ENCODE results near the gene ERICH2.
"Not testable (repeated sequence)": the region's sequence is repeated elsewhere in the genome, so short reads cannot be mapped to it uniquely, and the experiment has no call there.

ERICH2 gene, protein sequence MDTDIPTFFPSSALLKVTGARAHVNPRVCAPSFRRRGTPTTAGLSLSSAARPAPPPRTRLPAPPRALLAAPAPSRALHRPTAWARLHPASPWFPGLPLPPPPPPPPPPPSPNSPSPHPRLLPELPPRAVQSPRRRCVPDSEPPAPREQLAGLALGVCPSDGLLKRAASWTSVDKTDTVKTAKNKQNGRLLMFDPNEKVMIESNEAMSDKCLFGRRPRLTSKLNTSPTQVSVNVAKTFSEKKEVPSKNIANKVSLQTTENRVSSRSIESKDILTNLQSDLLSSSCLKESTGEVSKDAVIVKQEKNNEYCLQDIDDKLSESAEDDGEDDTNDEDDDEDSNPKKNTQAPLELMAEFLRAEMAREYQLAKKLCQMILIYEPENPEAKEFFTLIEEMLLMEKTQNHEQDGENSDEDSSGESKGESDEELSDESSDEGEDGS

DNA sequence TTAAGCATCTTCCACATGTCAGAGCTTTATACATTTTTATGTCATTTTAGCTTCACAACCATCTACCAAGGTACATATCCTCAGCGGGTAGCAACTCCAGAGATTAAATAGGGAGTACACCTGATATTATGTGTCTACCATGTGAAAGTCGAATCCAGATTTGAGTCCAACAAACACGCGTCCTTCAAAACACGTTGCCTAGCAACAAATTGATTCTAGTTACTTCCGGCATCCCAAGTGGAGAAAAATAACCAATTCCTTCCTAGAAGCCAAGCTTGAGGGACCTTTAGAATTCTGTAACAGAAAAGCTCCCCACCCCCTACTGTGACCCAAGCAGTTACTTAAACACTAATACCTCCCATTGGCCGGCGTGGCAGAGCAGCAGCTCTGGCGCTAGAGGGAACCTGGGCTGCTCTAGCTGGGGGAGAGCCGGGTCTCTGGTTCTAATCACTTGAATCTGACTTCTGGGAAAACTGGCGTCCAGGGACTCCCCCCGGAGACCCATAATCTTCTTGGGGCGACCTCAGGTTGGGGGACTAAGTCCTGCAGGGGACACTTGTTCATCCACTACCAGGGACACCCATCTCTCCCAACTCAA lies at the start of gene ERICH2:
Gene ERICH2, plus strand, starts transcription at position 371 of the 598 bp plus-strand sequence. CDS start 304 bp downstream, outside the sequence.
- peak; percentile 60 to 72 for DNase-seq
- H3K4me3 ChIP-seq = peak within 1 kb of the TSS; percentile 68 to 70
- H3K27me3 ChIP-seq = no peaks in the 10 kb centered on the region
- H3K4me1 ChIP-seq = peaks cover 0 to 17% (median 2%) of the 10 kb centered on the region in 4 donors
- H3K36me3 ChIP-seq = no peaks in the 10 kb centered on the region
- intact Hi-C loops (cut with DNase I; ENCODE audit: low total_unique reads) = no loop called here
- peak within 1 kb of the TSS; percentile 85 to 90 for H3K27ac ChIP-seq
- no peaks in the 10 kb centered on the region for H3K9me3 ChIP-seq
- TF ChIP-seq, protein P1, sequence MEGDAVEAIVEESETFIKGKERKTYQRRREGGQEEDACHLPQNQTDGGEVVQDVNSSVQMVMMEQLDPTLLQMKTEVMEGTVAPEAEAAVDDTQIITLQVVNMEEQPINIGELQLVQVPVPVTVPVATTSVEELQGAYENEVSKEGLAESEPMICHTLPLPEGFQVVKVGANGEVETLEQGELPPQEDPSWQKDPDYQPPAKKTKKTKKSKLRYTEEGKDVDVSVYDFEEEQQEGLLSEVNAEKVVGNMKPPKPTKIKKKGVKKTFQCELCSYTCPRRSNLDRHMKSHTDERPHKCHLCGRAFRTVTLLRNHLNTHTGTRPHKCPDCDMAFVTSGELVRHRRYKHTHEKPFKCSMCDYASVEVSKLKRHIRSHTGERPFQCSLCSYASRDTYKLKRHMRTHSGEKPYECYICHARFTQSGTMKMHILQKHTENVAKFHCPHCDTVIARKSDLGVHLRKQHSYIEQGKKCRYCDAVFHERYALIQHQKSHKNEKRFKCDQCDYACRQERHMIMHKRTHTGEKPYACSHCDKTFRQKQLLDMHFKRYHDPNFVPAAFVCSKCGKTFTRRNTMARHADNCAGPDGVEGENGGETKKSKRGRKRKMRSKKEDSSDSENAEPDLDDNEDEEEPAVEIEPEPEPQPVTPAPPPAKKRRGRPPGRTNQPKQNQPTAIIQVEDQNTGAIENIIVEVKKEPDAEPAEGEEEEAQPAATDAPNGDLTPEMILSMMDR (IDR thresholded peaks at IDR 0.05) = peak in 1 of 2 experiments; percentile 15

DNA sequence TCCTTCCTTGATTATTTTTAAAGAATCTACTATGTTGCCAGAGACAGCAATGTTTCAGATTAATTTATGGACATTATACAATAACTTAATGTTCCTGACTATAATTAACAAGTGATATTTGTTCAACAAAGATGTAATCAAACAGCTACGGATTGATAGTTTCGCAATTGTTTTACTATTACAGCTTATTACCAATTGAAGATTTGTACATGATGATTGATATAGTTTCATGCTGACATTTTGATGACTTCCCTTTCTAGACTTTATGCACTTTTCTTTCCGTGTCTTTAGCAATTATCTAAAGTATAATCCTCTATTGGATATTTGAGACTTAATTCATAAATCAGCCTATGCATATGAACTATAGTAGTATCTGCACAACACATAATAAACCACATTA lies 48.5 kb upstream of the ERICH2 start:
- Histone ChIP-seq H3K9me3 (no peaks in the 10 kb centered on the region), H3K27ac (no peak overlapping the region), H3K4me1 (peaks cover 0 to 9% (median 8%) of the 10 kb centered on the region in 4 donors), H3K27me3 (peaks cover 0 to 14% of the 10 kb centered on the region in 2 donors), H3K4me3 (no peak overlapping the region), H3K36me3 (no peaks in the 10 kb centered on the region)
- TF ChIP-seq, protein P1 (IDR thresholded peaks at IDR 0.05) = no peak
- intact Hi-C loops (cut with DNase I; ENCODE audit: low total_unique reads) = no loop called here
- no peak for DNase-seq

DNA sequence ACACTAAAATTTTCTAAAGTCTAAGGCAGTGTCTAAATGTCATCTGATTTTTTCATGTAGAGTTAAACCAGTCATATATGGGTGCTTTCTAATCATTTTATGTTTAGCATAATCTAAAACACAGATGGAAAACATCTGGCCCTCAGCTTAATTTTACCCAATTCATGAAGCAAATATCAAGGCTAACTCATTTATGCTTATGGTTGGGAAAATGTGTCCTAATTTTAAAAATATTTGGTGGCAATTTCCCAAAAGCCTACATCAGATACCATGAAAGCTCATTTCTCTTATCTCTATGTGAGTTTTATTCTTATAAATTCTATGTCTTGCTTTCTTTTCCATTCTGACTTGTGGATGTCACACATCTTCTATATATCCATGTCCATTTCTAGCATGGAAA lies 47.9 kb upstream of the ERICH2 start:
- peaks cover 0 to 3% (median 2%) of the 10 kb centered on the region in 4 donors for H3K4me1 ChIP-seq
- no peaks in the 10 kb centered on the region for H3K9me3 ChIP-seq
- TF ChIP-seq, protein P1 (IDR thresholded peaks at IDR 0.05) = no peak
- no peak overlapping the region for H3K27ac ChIP-seq
- H3K4me3 ChIP-seq = no peak overlapping the region
- no peak for DNase-seq
- no peaks in the 10 kb centered on the region for H3K36me3 ChIP-seq
- H3K27me3 ChIP-seq = peaks cover 0 to 7% of the 10 kb centered on the region in 2 donors
- intact Hi-C loops (cut with DNase I; ENCODE audit: low total_unique reads) = no loop called here

DNA sequence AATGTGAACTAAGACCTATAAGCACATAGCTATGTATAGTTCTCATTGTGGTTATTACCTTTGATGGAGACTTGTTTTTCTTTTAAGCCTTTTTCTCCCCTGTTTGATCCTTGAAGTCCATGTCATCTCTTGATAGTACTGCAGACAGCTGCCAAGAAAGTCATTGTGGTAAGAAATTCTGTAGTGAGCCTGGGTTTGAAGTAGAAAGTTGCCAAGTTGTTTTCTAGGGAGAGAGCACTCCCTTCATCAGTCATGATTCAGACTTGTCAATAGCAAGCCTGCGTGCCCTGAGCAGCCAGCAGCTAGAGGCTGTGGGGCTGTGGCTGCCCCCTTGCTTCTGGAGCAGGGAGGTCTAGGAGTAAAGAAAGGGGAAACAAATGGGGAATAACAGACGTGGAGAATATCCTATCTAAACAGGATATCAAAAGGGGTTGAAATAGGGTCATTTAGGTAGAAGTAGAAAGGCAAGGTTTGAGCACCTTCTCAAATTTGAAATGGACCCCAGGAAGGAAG lies 46.7 kb upstream of the ERICH2 start:
- DNase-seq = no peak
- no peak overlapping the region for H3K4me3 ChIP-seq
- no peaks in the 10 kb centered on the region for H3K27me3 ChIP-seq
- TF ChIP-seq, protein P1 (IDR thresholded peaks at IDR 0.05) = no peak
- H3K4me1 ChIP-seq = no peaks in the 10 kb centered on the region
- peaks cover 0 to 5% (median 0%) of the 10 kb centered on the region in 3 donors for H3K36me3 ChIP-seq
- intact Hi-C loops (cut with DNase I; ENCODE audit: low total_unique reads) = no loop called here
- no peaks in the 10 kb centered on the region for H3K9me3 ChIP-seq
- no peak overlapping the region for H3K27ac ChIP-seq

DNA sequence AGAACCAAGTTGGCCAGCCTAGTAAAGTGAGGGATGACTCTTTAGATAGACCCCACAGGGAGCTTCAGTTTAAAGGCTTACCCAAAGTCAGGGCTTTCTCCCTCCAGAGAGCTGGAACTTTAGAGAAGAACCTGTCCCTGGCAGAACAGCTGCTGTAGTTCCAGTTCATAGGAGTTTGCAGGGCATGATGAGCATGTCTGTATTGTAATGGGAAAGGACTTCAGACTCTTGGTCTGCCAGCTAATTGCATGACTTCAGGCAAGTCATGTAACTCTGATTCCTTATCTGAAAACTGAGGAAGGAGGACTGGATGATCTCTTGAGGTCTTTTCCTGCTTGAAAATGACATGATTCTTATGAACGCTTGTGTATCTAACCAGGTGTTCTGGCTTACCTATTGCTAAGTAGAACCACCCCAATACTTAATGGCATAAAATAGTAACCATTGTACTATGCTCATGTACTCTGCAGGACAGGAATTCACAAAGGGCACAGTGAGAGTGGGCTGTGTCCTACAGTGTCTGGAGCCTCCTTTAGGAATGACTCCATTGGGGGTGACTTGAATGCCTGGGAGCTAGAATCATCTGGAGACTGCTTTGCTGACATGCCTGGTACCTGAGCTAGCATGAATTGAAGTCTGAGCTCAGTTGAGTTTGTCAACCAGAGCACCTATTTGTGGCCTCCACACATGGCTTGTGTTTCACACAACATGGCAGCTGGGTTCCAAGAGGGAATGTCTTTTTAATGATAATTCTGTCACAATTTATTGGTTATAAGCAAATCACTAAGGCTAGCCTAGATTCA lies 36.2 kb upstream of the ERICH2 start:
- TF ChIP-seq, protein P1 (IDR thresholded peaks at IDR 0.05) = no peak
- H3K4me1 ChIP-seq = no peaks in the 10 kb centered on the region
- no peaks in the 10 kb centered on the region for H3K27me3 ChIP-seq
- H3K4me3 ChIP-seq = no peak overlapping the region
- no peaks in the 10 kb centered on the region for H3K36me3 ChIP-seq
- intact Hi-C loops (cut with DNase I; ENCODE audit: low total_unique reads) = no loop called here
- H3K27ac ChIP-seq = no peak overlapping the region
- H3K9me3 ChIP-seq = peaks cover 0 to 4% (median 0%) of the 10 kb centered on the region in 3 donors
- DNase-seq = no peak

DNA sequence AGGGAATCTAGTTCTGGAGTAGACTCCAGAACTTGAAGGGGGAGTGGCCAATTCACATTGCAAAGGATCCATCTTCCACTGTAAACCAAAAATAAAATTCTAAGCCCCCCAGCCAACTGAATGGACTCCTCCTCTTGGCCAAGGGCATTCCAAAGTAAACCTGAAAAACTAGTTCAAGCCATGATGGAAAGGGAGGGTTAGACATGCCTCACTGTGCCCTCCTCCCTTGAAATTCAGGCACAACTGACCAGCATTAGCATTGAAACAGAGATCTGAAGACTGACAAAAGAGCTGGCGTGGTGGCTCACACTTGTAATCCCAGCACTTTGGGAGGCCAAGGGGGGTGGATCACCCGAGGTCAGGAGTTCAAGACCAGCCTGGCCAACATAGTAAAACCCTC lies 35.6 kb upstream of the ERICH2 start:
- H3K27ac ChIP-seq = not testable (repeated sequence)

More for the DNA sequence above, 35.6 kb upstream of the ERICH2 start:
- H3K36me3 ChIP-seq; H3K9me3 ChIP-seq; DNase-seq; intact Hi-C loops (cut with DNase I; ENCODE audit: low total_unique reads); H3K4me1 ChIP-seq; H3K27me3 ChIP-seq; H3K4me3 ChIP-seq: not testable (repeated sequence)
